ENCODE data around the gene MYO5B. TPM values are rescaled to one million over a fixed set of nuclear protein-coding genes. Genes with fewer than 3 reads are reported as not detected.
"Not testable (repeated sequence)": the region's sequence is repeated elsewhere in the genome, so short reads cannot be mapped to it uniquely, and the experiment has no call there.

The MYO5B gene
- total RNA-seq, 1 experiment from 2014 or later = 0.97 TPM

DNA sequence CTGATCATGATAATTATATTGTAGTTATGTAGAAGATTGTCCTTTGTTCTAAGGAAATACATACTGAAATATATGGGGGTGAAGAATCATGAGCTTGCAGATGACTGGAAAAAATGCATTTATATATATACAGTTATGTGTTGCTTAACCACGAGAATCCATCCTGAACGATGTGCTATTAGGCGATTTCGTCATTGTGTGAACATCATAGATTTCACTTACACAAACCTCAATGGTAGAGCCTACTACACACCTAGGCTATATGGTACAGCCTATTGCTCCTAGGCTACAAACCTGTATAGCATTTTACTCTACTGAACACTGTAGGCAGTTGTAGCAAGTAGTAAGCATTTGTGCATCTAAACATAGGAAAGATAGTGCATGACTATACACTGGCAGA lies 379.0 kb downstream of the MYO5B start:
- no peak overlapping the region for H2AFZ ChIP-seq (ENCODE audit: low read length)
- H4K20me1 ChIP-seq (ENCODE audit: insufficient read depth, low read depth, low read length) = no peaks in the 10 kb centered on the region
- no peak overlapping the region for H3K4me3 ChIP-seq (ENCODE audit: low read length)
- no peak for DNase-seq
- peaks cover 22% of the 10 kb centered on the region for H3K4me1 ChIP-seq (ENCODE audit: low read length)
- H3K27me3 ChIP-seq (ENCODE audit: low read length) = no peaks in the 10 kb centered on the region
- no peak overlapping the region for H3K4me2 ChIP-seq (ENCODE audit: low read depth, low read length, poor library complexity, severe bottlenecking)
- peaks cover 25% of the 10 kb centered on the region for H3K79me2 ChIP-seq (ENCODE audit: low read length)
- no peak overlapping the region for H3K27ac ChIP-seq (ENCODE audit: low read length)
- no peaks in the 10 kb centered on the region for H3K9me3 ChIP-seq (ENCODE audit: low read length)
- no peaks in the 10 kb centered on the region for H3K9me2 ChIP-seq (replicated peaks; ENCODE audit: insufficient read depth, low read length)
- no peaks in the 10 kb centered on the region for H3K36me3 ChIP-seq (ENCODE audit: insufficient read depth, low read length)
- H3K9ac ChIP-seq (ENCODE audit: low read length) = no peak overlapping the region

DNA sequence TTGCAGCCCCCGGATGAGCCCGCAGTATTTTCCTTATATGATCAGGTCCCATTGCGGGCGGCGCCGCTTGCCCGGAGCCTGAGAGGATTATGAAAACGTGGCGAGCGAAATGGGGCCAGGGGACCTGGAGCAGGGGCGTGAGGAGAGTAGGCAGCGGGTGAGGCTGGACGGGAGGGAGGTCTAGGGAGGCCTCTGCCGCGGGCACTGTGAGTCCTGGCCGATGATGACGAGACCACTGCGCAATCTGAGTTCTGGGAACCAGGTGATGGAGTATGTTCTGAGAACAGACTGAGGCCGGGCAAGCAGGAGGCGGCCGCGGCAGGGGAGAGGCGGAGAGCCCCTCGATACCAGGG lies 380.8 kb downstream of the MYO5B start:
- Histone ChIP-seq H3K79me2 (ENCODE audit: low read length) (peaks cover 41% of the 10 kb centered on the region), H3K4me2 (ENCODE audit: low read depth, low read length, poor library complexity, severe bottlenecking) (peak overlapping the region; percentile 95), H3K27ac (ENCODE audit: low read length) (peak overlapping the region; percentile 89; the same call in 1 of the 2 replicates), H3K4me1 (ENCODE audit: low read length) (peaks cover 22% of the 10 kb centered on the region), H2AFZ (ENCODE audit: low read length) (peak overlapping the region; percentile 97), H4K20me1 (ENCODE audit: insufficient read depth, low read depth, low read length) (no peaks in the 10 kb centered on the region), H3K9me2 (replicated peaks; ENCODE audit: insufficient read depth, low read length) (no peaks in the 10 kb centered on the region), H3K9me3 (ENCODE audit: low read length) (peaks cover 3% of the 10 kb centered on the region; the same call in 1 of the 2 replicates), H3K36me3 (ENCODE audit: insufficient read depth, low read length) (no peaks in the 10 kb centered on the region), H3K27me3 (ENCODE audit: low read length) (no peaks in the 10 kb centered on the region), H3K9ac (ENCODE audit: low read length) (peak overlapping the region; percentile 88), H3K4me3 (ENCODE audit: low read length) (peak overlapping the region; percentile 73)
- DNase-seq = no peak

DNA sequence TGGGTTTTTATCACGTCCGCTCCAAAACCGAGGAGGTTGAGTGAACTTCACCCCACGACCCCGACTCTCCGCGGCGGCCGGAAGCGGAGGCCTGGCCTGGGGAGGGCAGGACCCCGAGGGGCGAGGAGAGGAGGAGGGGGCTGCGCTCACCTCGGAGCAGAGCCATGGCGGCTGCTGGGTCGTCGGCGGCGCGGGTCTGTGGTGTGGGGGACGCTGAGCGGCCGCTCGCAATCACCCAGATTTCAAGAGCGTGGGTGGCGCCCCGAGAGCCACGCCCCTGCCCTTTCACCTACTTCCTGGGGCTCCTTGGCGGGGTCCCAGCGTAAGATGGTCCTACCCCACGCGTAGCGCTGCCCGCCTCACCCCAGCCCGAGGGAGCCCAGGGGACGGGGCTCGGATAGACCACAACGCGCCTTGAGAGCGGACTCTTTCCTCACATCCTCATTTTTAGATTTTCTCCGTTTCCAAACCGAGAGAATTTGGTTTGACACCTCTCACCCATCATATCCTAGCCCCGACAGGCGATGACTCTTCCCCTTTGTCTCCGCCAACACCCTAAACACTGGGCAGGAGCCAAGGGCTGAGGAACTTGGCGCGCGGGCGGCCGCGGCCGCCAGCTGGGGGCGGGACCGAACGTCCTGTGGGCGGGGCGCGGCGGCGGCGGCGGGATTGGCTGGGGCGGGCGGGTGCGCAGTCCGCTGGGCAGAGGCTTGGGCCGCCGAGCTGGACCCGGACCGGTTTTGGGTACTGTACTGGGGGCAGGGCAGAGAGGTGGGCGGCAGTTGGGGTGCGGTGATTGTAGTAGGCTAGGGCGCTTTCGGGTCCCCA lies 381.4 kb downstream of the MYO5B start, which contains the start of gene ACAA2:
TSS of gene ACAA2 (minus strand) at position 215 of the 828 bp plus-strand sequence. CDS start at position 166, 49 bp downstream.
- Histone ChIP-seq H3K27ac (ENCODE audit: low read length) (peak within 1 kb of the TSS; percentile 89), H2AFZ (ENCODE audit: low read length) (peak within 1 kb of the TSS; percentile 97), H3K36me3 (ENCODE audit: insufficient read depth, low read length) (no peaks in the 10 kb centered on the region), H3K9ac (ENCODE audit: low read length) (peak within 1 kb of the TSS; percentile 88), H4K20me1 (ENCODE audit: insufficient read depth, low read depth, low read length) (no peaks in the 10 kb centered on the region), H3K79me2 (ENCODE audit: low read length) (peaks cover 47% of the 10 kb centered on the region), H3K9me3 (ENCODE audit: low read length) (peaks cover 3% of the 10 kb centered on the region; the same call in 1 of the 2 replicates), H3K4me3 (ENCODE audit: low read length) (peak within 1 kb of the TSS; percentile 73), H3K9me2 (replicated peaks; ENCODE audit: insufficient read depth, low read length) (no peaks in the 10 kb centered on the region), H3K4me1 (ENCODE audit: low read length) (peaks cover 22% of the 10 kb centered on the region), H3K27me3 (ENCODE audit: low read length) (no peaks in the 10 kb centered on the region), H3K4me2 (ENCODE audit: low read depth, low read length, poor library complexity, severe bottlenecking) (peak within 1 kb of the TSS; percentile 95)
- peak; percentile 92 for DNase-seq

DNA sequence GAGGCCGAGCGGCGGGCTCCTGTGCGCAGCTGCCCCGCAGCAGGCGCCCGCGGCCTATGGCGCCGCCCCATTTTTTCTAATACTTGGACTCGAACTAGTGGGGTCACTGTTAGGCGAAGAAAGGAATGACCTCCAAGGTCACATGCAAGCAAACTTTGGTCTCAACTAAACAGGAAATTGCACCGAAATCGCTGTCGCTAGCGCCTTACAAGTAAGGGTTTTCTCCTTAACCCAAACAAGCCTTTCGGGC lies 382.0 kb downstream of the MYO5B start:
- Histone ChIP-seq H3K4me2 (ENCODE audit: low read depth, low read length, poor library complexity, severe bottlenecking) (peak overlapping the region; percentile 95), H3K27me3 (ENCODE audit: low read length) (no peaks in the 10 kb centered on the region), H2AFZ (ENCODE audit: low read length) (peak overlapping the region; percentile 82; the same call in 1 of the 2 replicates), H3K9me3 (ENCODE audit: low read length) (peaks cover 3% of the 10 kb centered on the region; the same call in 1 of the 2 replicates), H3K4me3 (ENCODE audit: low read length) (peak overlapping the region; percentile 73), H3K9ac (ENCODE audit: low read length) (peak overlapping the region; percentile 88), H3K79me2 (ENCODE audit: low read length) (peaks cover 53% of the 10 kb centered on the region), H3K27ac (ENCODE audit: low read length) (peak overlapping the region; percentile 89), H3K4me1 (ENCODE audit: low read length) (peaks cover 22% of the 10 kb centered on the region), H3K36me3 (ENCODE audit: insufficient read depth, low read length) (no peaks in the 10 kb centered on the region), H4K20me1 (ENCODE audit: insufficient read depth, low read depth, low read length) (no peaks in the 10 kb centered on the region), H3K9me2 (replicated peaks; ENCODE audit: insufficient read depth, low read length) (no peaks in the 10 kb centered on the region)
- DNase-seq = no peak

DNA sequence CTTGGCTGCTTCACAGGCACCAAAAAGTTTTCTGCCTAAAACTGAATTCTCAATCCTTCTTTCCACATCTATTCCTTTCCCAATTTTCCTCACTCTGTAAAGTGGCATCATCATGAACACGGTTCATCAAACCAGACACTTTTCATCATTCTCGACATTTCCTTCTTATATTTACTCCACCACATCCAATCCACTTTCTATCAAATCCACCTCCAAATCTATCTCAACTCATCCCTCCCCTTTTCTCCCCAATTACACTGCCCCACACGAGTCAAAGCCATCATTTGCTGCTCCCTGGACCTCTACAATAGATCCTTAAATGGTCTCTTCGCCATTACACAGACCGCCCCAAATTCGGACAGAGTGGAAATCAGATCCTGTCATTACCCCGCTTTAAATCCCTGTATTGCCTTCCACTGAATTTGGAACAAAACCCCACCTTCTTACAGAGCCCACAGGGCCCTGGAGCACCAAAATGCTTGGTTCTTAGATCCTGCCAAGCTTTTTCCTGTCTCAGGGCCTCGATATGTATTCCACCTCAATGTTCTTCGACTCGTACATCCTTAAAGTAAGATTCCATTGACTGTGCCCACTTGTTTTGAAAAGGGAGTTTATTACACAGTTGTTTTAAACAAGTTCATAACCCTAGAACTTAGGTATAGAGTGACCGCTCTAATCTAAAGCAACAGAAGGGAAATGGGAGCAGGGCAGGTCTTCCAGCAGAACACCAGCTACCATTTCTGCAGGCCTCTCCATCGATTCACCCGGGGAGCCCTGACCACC lies 382.5 kb downstream of the MYO5B start:
- Histone ChIP-seq H3K4me3 (ENCODE audit: low read length) (peak overlapping the region; percentile 73), H3K9me2 (replicated peaks; ENCODE audit: insufficient read depth, low read length) (no peaks in the 10 kb centered on the region), H3K4me2 (ENCODE audit: low read depth, low read length, poor library complexity, severe bottlenecking) (peak overlapping the region; percentile 95), H3K27ac (ENCODE audit: low read length) (peak overlapping the region; percentile 89), H4K20me1 (ENCODE audit: insufficient read depth, low read depth, low read length) (no peaks in the 10 kb centered on the region), H3K9me3 (ENCODE audit: low read length) (peaks cover 3% of the 10 kb centered on the region; the same call in 1 of the 2 replicates), H3K9ac (ENCODE audit: low read length) (peak overlapping the region; percentile 88), H2AFZ (ENCODE audit: low read length) (0 out of 2 replicates have a peak overlapping the region, but pooled peaks have one; percentile 82), H3K36me3 (ENCODE audit: insufficient read depth, low read length) (no peaks in the 10 kb centered on the region), H3K4me1 (ENCODE audit: low read length) (peaks cover 22% of the 10 kb centered on the region), H3K27me3 (ENCODE audit: low read length) (no peaks in the 10 kb centered on the region), H3K79me2 (ENCODE audit: low read length) (peaks cover 58% of the 10 kb centered on the region)
- peak; percentile 49 for DNase-seq

DNA sequence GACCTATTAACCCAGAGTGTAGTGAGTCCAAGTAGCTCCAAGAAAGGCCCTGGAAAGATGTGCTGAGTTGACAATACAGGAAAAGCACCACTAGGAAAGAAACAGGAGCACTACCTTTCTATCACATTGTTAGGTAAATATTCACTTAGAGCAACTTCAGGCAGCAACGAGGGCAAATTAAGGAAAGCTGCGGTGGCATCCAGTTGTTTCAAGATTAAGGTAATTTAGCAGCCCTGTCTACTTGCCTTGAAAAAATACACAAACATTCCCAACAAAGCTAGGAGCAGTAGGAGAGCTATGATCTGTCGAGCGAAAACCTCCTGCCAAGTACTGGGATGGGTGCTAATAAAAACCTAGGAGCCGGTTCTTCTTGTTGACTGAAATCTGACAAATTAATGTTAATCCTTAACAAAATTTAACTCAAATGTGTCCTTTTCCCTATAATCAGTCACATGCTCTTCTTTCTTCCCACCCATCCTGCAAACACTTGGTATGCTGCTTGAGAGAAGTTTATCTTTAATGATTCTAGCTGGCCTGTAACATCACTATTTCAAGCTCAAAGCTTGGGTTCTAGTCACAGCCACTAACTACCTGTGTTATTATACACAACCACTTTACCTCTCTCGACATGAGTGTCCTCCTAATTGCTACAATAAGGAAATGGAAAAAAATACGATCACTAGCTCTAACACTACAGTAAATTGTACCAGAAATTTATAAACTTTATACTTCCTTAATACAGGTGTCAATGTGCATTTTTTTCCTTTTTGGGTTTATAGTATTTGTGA lies 383.6 kb downstream of the MYO5B start:
- peak overlapping the region; percentile 89 for H3K27ac ChIP-seq (ENCODE audit: low read length)
- H3K4me2 ChIP-seq (ENCODE audit: low read depth, low read length, poor library complexity, severe bottlenecking) = peak overlapping the region; percentile 95
- H3K36me3 ChIP-seq (ENCODE audit: insufficient read depth, low read length) = no peaks in the 10 kb centered on the region
- H3K27me3 ChIP-seq (ENCODE audit: low read length) = no peaks in the 10 kb centered on the region
- peak overlapping the region; percentile 73 for H3K4me3 ChIP-seq (ENCODE audit: low read length)
- no peak for DNase-seq
- no peak overlapping the region for H3K9ac ChIP-seq (ENCODE audit: low read length)
- peaks cover 22% of the 10 kb centered on the region for H3K4me1 ChIP-seq (ENCODE audit: low read length)
- no peaks in the 10 kb centered on the region for H4K20me1 ChIP-seq (ENCODE audit: insufficient read depth, low read depth, low read length)
- H2AFZ ChIP-seq (ENCODE audit: low read length) = no peak overlapping the region
- peaks cover 69% of the 10 kb centered on the region for H3K79me2 ChIP-seq (ENCODE audit: low read length)
- no peaks in the 10 kb centered on the region for H3K9me2 ChIP-seq (replicated peaks; ENCODE audit: insufficient read depth, low read length)
- H3K9me3 ChIP-seq (ENCODE audit: low read length) = peaks cover 3% of the 10 kb centered on the region; the same call in 1 of the 2 replicates

DNA sequence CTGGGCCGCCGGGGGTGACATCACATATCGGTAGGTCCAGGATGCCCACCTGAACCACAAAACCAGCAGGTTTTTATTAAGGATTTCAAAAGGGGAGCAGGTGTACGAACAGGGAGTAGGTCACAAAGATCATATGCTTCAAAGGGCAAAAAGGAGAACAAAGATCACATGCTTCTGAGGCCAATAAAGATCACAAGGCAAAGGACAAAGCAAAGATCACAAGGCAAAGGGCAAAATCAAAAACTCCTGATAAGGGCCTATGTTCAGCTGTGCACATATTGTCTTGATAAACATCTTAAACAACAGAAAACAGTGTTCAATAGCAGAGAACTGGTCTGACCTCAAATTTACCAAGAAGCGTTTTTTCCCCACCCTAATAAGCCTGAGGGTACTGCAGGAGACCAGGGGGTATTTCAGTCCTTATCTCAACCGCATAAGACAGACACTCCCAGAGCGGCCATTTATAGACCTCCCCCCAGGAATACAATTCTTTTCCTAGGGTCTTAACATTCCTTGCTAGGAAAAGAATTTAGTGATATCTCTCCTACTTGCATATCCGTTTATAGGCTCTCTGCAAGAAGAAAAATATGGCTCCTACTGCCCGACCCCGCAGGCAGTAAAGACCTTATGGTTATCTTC lies 386.3 kb downstream of the MYO5B start:
- not testable (repeated sequence) for H3K9ac ChIP-seq (ENCODE audit: low read length); H3K36me3 ChIP-seq (ENCODE audit: insufficient read depth, low read length); H3K4me2 ChIP-seq (ENCODE audit: low read depth, low read length, poor library complexity, severe bottlenecking); H3K27me3 ChIP-seq (ENCODE audit: low read length); DNase-seq; H3K9me2 ChIP-seq (replicated peaks; ENCODE audit: insufficient read depth, low read length); H4K20me1 ChIP-seq (ENCODE audit: insufficient read depth, low read depth, low read length); H3K4me3 ChIP-seq (ENCODE audit: low read length); H2AFZ ChIP-seq (ENCODE audit: low read length); H3K9me3 ChIP-seq (ENCODE audit: low read length); H3K27ac ChIP-seq (ENCODE audit: low read length)
- Histone ChIP-seq H3K4me1 (ENCODE audit: low read length) (peaks cover 17% of the 10 kb centered on the region), H3K79me2 (ENCODE audit: low read length) (peaks cover 95% of the 10 kb centered on the region)
